Hematopoietic multipotent progenitor cell treated with erythropoietin and hydrocortisone succinate and interleukin-3 and kit ligand, for 15 days (in vitro differentiated cells): ENCODE measurements around the gene EMP3.
"Not testable (repeated sequence)": the region's sequence is repeated elsewhere in the genome, so short reads cannot be mapped to it uniquely, and the experiment has no call there.

Experiments
- DNase-seq: peaks from one replicate; pipeline ENCODE4 v3.0.0-alpha.2; 2015; ENCODE audit warnings: low spot score

The EMP3 gene

GRCh38 chr19:48325265-48325910 is at the start of gene EMP3:
EMP3 (plus strand) TSS chr19:48325552; CDS start chr19:48326845, 1,293 bp downstream.
- DNase-seq = peak; percentile 68

- no peak for DNase-seq
Observed at GRCh38 chr19:48279747-48280146, 45.6 kb upstream of the EMP3 start.

GRCh38 chr19:48283908-48284307 is 41.4 kb upstream of the EMP3 start:
- DNase-seq = no peak

- DNase-seq = no peak
Observed at GRCh38 chr19:48284896-48285295, 40.5 kb upstream of the EMP3 start.

GRCh38 chr19:48287748-48288147 is 37.6 kb upstream of the EMP3 start:
- DNase-seq = no peak

- no peak for DNase-seq
Observed at GRCh38 chr19:48290401-48290770, 35.0 kb upstream of the EMP3 start.

- peak; percentile 68 for DNase-seq
Observed at GRCh38 chr19:48290771-48291488, 34.4 kb upstream of the EMP3 start.

GRCh38 chr19:48291489-48291815 is 33.9 kb upstream of the EMP3 start:
- not testable (repeated sequence) for DNase-seq

GRCh38 chr19:48292798-48293197 is 32.6 kb upstream of the EMP3 start:
- DNase-seq = no peak

GRCh38 chr19:48295458-48295857 is 29.9 kb upstream of the EMP3 start:
- no peak for DNase-seq

- no peak for DNase-seq
Observed at GRCh38 chr19:48296963-48297734, 28.2 kb upstream of the EMP3 start.

- no peak for DNase-seq
Observed at GRCh38 chr19:48297975-48298374, 27.4 kb upstream of the EMP3 start.

- DNase-seq = no peak
Observed at GRCh38 chr19:48301886-48302599, 23.3 kb upstream of the EMP3 start.

- no peak for DNase-seq
Observed at GRCh38 chr19:48302600-48302959, 22.8 kb upstream of the EMP3 start.

GRCh38 chr19:48303367-48303766 is 22.0 kb upstream of the EMP3 start:
- DNase-seq = no peak

- DNase-seq = no peak
Observed at GRCh38 chr19:48303866-48304265, 21.5 kb upstream of the EMP3 start.

GRCh38 chr19:48308631-48309586 is 16.4 kb upstream of the EMP3 start:
- no peak for DNase-seq

- not testable (repeated sequence) for DNase-seq
Observed at GRCh38 chr19:48309731-48310130, 15.6 kb upstream of the EMP3 start.

GRCh38 chr19:48310227-48310626 is 15.1 kb upstream of the EMP3 start:
- DNase-seq = no peak

GRCh38 chr19:48311384-48311783 is 14.0 kb upstream of the EMP3 start:
- no peak for DNase-seq

GRCh38 chr19:48315712-48316111 is 9.6 kb upstream of the EMP3 start:
- DNase-seq = no peak

GRCh38 chr19:48317708-48317960 is 7.7 kb upstream of the EMP3 start:
- DNase-seq = not testable (repeated sequence)
